HUES6 (cell line): Measurements from ENCODE around the gene ANKRD52.
"Not testable (repeated sequence)": the region's sequence is repeated elsewhere in the genome, so short reads cannot be mapped to it uniquely, and the experiment has no call there.

ENCODE experiments used
- H3K27ac ChIP-seq: 2 replicates; pipeline ENCODE4 v1.7.0; 2013; ENCODE audit warnings: low read depth, mild to moderate bottlenecking, low read length, inconsistent platforms
- H3K27me3 ChIP-seq: 2 replicates; pipeline ENCODE4 v1.6.1; 2013; ENCODE audit warnings: low read length; ENCODE audit not compliant: control insufficient read depth, insufficient read depth
- H3K36me3 ChIP-seq: 2 replicates; pipeline ENCODE4 v1.6.1; 2013; ENCODE audit warnings: low read length; ENCODE audit not compliant: control insufficient read depth, insufficient read depth
- H3K4me1 ChIP-seq: 2 replicates; pipeline ENCODE4 v1.6.1; 2013; ENCODE audit warnings: low read length; ENCODE audit not compliant: control insufficient read depth, insufficient read depth
- H3K4me3 ChIP-seq: 2 replicates; pipeline ENCODE4 v1.5.1; 2013; ENCODE audit warnings: low read depth, low read length
- H3K9ac ChIP-seq: one replicate; pipeline ENCODE4 v1.6.1; 2013; ENCODE audit warnings: mild to moderate bottlenecking, low read length
- H3K9me3 ChIP-seq: 2 replicates; pipeline ENCODE4 v1.6.1; 2013; ENCODE audit warnings: low read depth, low read length; ENCODE audit not compliant: control insufficient read depth, insufficient read depth

The ANKRD52 gene

DNA sequence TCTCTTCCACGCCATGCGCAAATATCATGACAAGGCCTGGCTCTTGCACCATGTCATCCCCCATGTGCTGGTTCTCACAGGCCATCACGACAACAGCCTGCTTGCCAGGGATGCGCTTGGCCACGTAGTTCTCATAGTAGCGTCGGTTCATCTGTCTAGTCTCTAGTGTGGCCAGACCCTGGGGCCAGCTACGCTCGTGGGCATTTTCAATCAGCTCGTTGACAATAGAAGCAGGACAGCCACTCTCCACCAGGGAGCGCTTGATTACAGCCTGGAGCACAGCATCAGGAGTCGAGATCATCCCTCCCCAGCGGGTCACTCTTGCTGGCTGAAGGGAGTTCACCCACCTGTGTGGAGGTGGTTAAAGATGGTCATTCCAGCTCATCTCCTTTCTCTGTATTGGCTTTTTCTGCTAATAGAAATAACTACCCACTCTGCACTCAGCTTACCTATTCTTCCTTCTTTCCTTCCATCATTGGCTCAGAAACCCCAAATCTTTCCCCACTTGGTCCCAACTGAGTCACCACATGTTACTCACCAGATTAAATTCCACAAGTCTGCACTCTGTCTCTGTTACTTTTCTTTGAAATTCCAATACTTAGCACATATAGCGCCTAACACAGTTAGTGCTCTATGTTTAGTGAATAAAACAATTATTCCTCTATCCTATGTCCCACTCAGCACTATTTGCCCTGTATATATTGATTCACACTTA, 51.6 kb downstream of the ANKRD52 start:
- Histone ChIP-seq H3K36me3 (peaks cover 64% of the 10 kb centered on the region), H3K4me1 (no peaks in the 10 kb centered on the region), H3K4me3 (no peak overlapping the region), H3K9me3 (no peaks in the 10 kb centered on the region), H3K9ac (no peak overlapping the region), H3K27me3 (no peaks in the 10 kb centered on the region), H3K27ac (no peak overlapping the region)

DNA sequence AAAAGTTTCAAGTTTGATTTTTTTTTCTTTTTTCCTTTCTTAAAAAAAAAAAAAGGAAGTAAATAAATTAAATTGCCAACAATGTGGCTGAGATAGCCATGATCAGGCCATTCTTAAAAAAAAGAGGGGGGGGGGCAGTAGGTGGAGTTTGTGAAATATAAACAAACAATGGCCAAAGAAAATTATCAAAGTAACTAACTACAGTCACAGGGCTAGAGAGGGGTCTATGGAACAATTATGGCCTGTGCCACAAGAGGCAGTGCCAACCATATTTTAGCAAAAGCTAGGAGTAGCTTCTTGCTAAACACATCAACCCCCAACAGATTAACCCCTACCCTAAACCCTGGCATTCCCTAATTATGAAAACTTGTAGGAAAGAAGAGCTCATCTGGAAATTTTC, 52.7 kb downstream of the ANKRD52 start:
- peaks cover 55% of the 10 kb centered on the region for H3K36me3 ChIP-seq

DNA sequence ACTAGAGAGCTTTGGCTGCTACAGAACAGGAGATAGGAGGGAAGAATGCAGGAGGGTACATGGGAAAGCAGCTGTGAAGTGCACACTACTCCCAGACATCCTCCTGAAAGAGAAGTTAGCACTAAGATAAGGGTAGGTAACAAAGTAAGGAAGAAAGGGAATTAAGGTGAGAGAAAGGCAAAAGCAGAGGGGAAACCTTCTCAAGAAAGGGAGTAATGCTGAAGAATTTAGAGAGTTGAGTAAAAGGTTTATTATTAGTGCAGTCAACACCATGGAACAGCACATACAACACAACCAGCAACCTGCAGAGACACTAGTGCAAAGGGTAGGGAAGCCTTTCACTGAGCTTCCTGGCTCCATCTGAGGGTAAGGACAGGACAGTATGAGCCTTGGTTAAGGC, 53.9 kb downstream of the ANKRD52 start:
- no peak overlapping the region for H3K4me3 ChIP-seq
- no peaks in the 10 kb centered on the region for H3K9me3 ChIP-seq
- H3K4me1 ChIP-seq: no peaks in the 10 kb centered on the region
- H3K9ac ChIP-seq: no peak overlapping the region
- no peak overlapping the region for H3K27ac ChIP-seq
- peaks cover 46% of the 10 kb centered on the region for H3K36me3 ChIP-seq
- H3K27me3 ChIP-seq: no peaks in the 10 kb centered on the region

More for the DNA sequence above, 52.7 kb downstream of the ANKRD52 start:
- Histone ChIP-seq H3K4me1 (no peaks in the 10 kb centered on the region), H3K9ac (no peak overlapping the region), H3K27ac (no peak overlapping the region), H3K27me3 (no peaks in the 10 kb centered on the region), H3K4me3 (no peak overlapping the region), H3K9me3 (no peaks in the 10 kb centered on the region)

DNA sequence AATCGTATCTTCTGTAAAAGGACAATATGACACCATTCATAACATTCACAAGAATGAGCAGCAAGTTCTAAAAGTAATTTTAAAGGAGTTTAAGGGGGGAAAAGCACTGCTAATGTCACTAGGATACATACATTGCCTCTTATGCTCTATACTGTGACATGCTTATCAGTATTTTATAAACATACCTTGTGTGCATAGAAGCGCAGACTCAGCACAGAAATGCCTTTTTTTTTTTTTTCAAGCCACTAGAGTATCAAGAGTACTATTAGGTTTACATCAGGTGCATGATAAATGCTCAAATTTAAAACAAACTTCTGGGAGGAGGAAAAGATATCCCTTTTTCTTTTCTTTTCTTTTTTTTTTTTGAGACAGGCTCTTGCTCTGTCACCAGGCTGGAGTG, 55.3 kb downstream of the ANKRD52 start:
- Histone ChIP-seq H3K4me3 (no peak overlapping the region), H3K9ac (no peak overlapping the region), H3K27ac (no peak overlapping the region), H3K9me3 (no peaks in the 10 kb centered on the region), H3K4me1 (peaks cover 13% of the 10 kb centered on the region; the same call in 1 of the 2 replicates), H3K36me3 (peaks cover 35% of the 10 kb centered on the region), H3K27me3 (no peaks in the 10 kb centered on the region)

DNA sequence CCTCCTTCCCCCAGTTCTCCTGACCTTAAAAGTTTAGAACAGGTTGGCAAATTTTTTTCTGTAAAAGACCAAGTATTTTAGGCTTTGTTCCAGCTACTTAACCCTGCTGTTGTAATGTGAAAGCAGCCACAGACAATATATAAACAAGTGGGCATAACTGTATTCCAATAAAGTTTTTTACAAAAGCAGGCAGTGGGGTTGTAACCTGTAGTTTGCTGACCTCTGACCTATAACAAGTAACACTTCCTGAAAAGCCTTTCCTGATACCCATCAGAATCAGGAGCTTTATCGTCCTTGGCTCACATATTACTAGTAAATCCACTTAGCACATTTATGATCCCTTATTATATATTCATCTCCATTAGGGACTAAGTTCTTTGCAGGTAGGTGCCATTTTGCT, 55.8 kb downstream of the ANKRD52 start:
- Histone ChIP-seq H3K27me3 (no peaks in the 10 kb centered on the region), H3K4me1 (peaks cover 13% of the 10 kb centered on the region; the same call in 1 of the 2 replicates), H3K36me3 (peaks cover 30% of the 10 kb centered on the region), H3K9me3 (no peaks in the 10 kb centered on the region), H3K27ac (no peak overlapping the region), H3K4me3 (no peak overlapping the region), H3K9ac (no peak overlapping the region)

DNA sequence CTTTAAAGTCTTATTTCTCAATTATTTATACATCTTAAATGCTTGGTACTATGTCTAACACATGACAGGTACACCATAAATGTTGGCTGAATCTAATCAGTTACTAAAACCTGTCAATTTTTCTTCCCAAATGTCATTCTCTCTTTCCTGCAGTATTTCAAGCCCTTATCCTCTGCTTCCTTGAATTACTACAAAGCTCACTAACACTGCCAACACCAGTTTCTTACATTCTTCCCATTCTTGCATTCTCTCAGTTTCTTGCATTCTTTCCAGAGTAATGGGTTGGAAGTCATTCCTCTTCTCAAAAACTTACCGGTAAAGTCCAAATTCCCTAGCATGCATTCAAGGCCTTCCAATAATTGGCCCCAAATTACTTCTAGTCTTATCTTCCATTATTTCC, 59.3 kb downstream of the ANKRD52 start:
- Histone ChIP-seq H3K4me1 (peaks cover 17% of the 10 kb centered on the region; the same call in 1 of the 2 replicates), H3K9ac (no peak overlapping the region), H3K36me3 (no peaks in the 10 kb centered on the region), H3K27me3 (no peaks in the 10 kb centered on the region), H3K9me3 (no peaks in the 10 kb centered on the region), H3K4me3 (no peak overlapping the region), H3K27ac (no peak overlapping the region)

DNA sequence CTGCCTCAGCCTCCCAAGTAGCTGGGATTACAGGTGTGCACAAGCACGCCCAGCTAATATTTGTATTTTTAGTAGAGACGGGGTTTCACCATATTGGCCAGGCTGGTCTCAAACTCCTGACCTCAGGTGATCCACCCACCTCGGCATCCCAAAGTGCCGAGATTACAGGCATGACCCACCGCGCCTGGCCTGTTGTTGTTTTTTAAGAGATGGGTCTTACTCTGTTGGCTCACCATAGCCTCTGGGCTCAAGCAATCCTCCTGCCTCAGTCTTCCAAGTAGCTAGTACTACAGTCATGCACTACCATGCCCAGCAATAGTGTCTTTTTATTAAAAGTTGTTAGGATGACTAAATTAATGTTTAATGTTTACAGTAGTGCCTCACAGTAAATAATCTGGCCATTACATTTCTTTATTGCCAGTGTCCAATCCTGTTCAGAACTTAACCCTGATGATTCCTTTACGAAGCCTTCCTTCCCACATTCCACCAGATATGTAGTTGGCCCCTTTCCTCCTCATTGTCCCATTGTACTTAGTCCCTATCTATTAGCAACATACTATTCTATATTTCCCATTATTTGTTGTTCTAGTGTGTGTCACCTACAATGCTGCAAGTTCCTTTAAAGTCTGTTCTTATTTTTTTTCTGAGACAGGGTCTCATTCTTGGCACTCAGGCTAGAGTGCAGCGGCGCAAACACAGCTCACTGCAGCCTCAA, 60.1 kb downstream of the ANKRD52 start:
- Histone ChIP-seq H3K4me1 (peaks cover 17% of the 10 kb centered on the region; the same call in 1 of the 2 replicates), H3K27ac (no peak overlapping the region), H3K9ac (no peak overlapping the region), H3K4me3 (no peak overlapping the region), H3K36me3 (no peaks in the 10 kb centered on the region), H3K27me3 (no peaks in the 10 kb centered on the region), H3K9me3 (no peaks in the 10 kb centered on the region)

DNA sequence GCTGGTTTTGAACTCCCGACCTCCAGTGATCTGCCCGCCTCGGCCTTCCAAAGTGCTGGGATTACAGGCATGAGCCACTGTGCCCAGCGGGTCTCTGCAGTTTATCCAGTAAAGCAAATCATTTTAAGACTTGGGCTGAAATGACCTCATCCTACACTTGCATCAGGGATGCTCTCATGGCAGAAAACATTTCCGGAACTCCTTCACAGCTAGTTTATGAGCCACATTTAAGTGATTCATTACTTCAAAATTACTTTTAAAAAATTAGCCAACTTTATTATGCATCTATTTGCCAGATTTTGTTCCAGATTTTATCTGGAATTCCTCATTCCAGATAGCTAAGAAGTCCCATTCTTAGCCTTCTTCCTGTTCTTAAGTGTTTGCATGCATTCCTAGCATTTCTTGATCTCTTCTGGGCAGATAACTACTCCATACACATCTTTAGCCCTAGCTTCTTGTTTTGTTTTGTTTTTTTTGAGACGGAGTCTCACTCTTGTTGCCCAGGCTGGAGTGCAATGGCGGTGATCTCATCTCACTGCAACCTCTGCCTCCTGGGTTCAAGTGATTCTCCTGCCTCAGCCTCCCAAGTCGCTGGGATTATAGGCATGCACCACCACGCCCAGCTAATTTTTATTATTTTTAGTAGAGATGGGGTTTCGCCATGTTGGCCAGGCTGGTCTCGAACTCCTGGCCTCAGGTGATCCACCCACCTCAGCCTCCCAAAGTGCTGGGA, 61.2 kb downstream of the ANKRD52 start:
- H3K36me3 ChIP-seq, H3K9me3 ChIP-seq, H3K9ac ChIP-seq, H3K4me3 ChIP-seq, H3K27me3 ChIP-seq: not testable (repeated sequence)
- Histone ChIP-seq H3K4me1 (peaks cover 17% of the 10 kb centered on the region; the same call in 1 of the 2 replicates), H3K27ac (peak overlapping the region; percentile 6; the same call in 1 of the 2 replicates)

DNA sequence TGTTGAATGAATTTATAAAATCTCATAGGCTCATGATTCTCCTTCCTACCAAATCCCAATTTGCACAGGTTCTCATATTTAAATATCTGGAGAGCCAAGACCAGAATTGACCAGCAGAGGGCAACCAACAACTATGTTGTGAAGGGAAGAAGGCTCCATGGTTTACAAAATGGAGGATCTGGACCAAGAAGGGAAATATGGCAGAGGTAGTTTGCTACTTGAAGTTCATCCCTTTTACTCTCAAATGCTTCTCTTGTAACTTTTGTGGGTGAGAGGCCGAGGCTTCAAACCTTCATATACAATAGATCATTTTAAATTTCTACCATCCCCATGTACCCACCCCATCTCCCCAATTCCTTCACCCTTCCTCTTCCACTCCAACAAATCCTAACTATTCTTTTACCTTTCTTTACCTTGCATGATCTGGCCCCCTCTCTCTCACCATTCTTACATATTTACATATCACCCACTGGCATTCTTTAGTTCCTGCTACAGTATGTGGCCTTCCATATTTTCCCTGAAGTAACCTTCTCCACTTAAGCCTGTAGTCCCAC, 65.1 kb downstream of the ANKRD52 start:
- H3K9me3 ChIP-seq: no peaks in the 10 kb centered on the region

DNA sequence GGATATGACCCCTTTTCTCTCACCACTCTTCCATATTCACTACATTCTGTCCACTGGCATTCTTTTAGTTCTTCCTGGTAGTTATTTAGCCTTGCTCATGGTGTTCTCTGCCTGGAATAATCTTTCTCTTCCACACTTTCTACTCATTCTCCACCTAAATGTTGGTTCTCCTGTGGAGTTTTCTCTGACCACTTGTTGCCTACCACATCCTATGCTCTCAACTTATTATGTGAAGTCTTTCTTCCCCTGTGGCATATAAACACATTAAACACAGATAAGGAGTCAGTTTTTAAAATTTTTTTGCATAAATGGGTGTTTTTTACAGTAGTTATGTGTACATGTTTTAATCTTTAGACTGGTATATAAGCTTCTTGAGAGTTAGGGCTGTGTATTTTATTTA, 65.6 kb downstream of the ANKRD52 start:
- Histone ChIP-seq H3K36me3 (peaks cover 8% of the 10 kb centered on the region; the same call in 1 of the 2 replicates), H3K4me3 (no peak overlapping the region), H3K9me3 (no peaks in the 10 kb centered on the region), H3K27ac (no peak overlapping the region), H3K4me1 (peaks cover 20% of the 10 kb centered on the region), H3K27me3 (no peaks in the 10 kb centered on the region), H3K9ac (no peak overlapping the region)

More for the DNA sequence above, 65.1 kb downstream of the ANKRD52 start:
- no peak overlapping the region for H3K27ac ChIP-seq
- peaks cover 5% of the 10 kb centered on the region; the same call in 1 of the 2 replicates for H3K36me3 ChIP-seq
- H3K4me3 ChIP-seq: no peak overlapping the region
- H3K27me3 ChIP-seq: no peaks in the 10 kb centered on the region
- H3K9ac ChIP-seq: no peak overlapping the region
- peaks cover 16% of the 10 kb centered on the region for H3K4me1 ChIP-seq
